Transverse colon (tissue), 4 donors: Measurements from ENCODE around the gene RUNX1. TPM values are rescaled to one million over a fixed set of nuclear protein-coding genes. Genes with fewer than 3 reads are reported as not detected.
A peak's percentile ranks its signal among the peaks of the same experiment; 100 is the strongest.
"Not testable (repeated sequence)": the region's sequence is repeated elsewhere in the genome, so short reads cannot be mapped to it uniquely, and the experiment has no call there.

ENCODE experiments used
- DNase-seq: peaks from one replicate; pipeline ENCODE4 v3.0.0-alpha.2; 2019
- H3K27ac ChIP-seq, 4 donors: fragments of 200-600 bp; sonication (generic); 2 replicates each; pipeline ENCODE4 v1.5.1; 2016 to 2018; ENCODE audit warnings: inconsistent platforms in 4 of 4
- H3K27me3 ChIP-seq: fragments of 200-600 bp; sonication (generic); 2 replicates; pipeline ENCODE4 v1.5.1; 2017; ENCODE audit warnings: inconsistent platforms
- H3K36me3 ChIP-seq, 4 donors: fragments of 200-600 bp; sonication (generic); 2 replicates each; pipeline ENCODE4 v1.5.1; 2017 to 2019; ENCODE audit warnings: inconsistent platforms in 4 of 4
- H3K4me1 ChIP-seq, 4 donors: fragments of 200-600 bp; sonication (generic); 2 replicates each; pipeline ENCODE4 v1.5.1; 2017 to 2020; ENCODE audit warnings: inconsistent platforms in 4 of 4
- H3K4me3 ChIP-seq, 4 donors: fragments of 200-600 bp; sonication (generic); 1 replicate in 1 of 4; 2 replicates in 3 of 4; pipeline versions ENCODE4 v1.5.1 to v1.6.1; 2017 to 2019; ENCODE audit warnings: inconsistent platforms in 4 of 4
- H3K9me3 ChIP-seq, 2 donors: fragments of 200-600 bp; sonication (generic); 2 replicates each; pipeline ENCODE4 v1.5.1; 2017 to 2019; ENCODE audit warnings: inconsistent platforms in 2 of 2
- CTCF ChIP-seq, 5 experiments: fragments of 200-600 bp in 3 of 5; fragments of 450-650 bp in 2 of 5; sonication (generic) in 3 of 5; IDR thresholded peaks; 1 replicate in 2 of 5; 2 replicates in 3 of 5; pipeline ENCODE4 v1.5.1; 2016 to 2017; ENCODE audit warnings: antibody characterized with exemption in 5 of 5, inconsistent platforms in 3 of 5, mild to moderate bottlenecking in 2 of 5, moderate library complexity in 1 of 5
- EP300 ChIP-seq: sonication (generic); formaldehyde crosslinking; IDR thresholded peaks from one replicate; pipeline ENCODE4 v1.6.1; 2017; ENCODE audit warnings: antibody characterized with exemption, low read depth
- POLR2A ChIP-seq: fragments of 450-650 bp; IDR thresholded peaks from one replicate; pipeline ENCODE4 v1.6.1; 2016; ENCODE audit warnings: antibody characterized with exemption, mild to moderate bottlenecking, moderate library complexity
- POLR2AphosphoS5 ChIP-seq, 3 donors: sonication (generic); formaldehyde crosslinking; IDR thresholded peaks; one replicate each; pipeline ENCODE4 v1.6.1; 2016; ENCODE audit warnings: antibody characterized with exemption in 3 of 3
- WGBS, 2 donors: methylation state at CpG; one replicate each; pipeline ENCODE4 v1.1.5; 2018; ENCODE audit warnings: low coverage in 1 of 2; 5-methylcytosine and 5-hydroxymethylcytosine counted together
- in situ Hi-C, 4 donors: fragments of 200-750 bp; cut with MboI; loops; one replicate each; pipeline versions ENCODE4 v1.15.0 to v1.15.1; 2017; ENCODE audit warnings: low sequenced_read_pairs in 3 of 4, low pct_ligation_motif_present in 1 of 4, low pct_unique_long_range_greater_than_20kb in 1 of 4
- intact Hi-C: fragments of 100-400 bp; cut with DNase I; formaldehyde crosslinking; loops from one replicate; pipeline ENCODE4 v1.15.1; 2023; ENCODE audit warnings: low total_unique reads
- total RNA-seq, 4 donors: library from RNA; depleted of rRNA; stranded (reverse); fragments of >200 nt; gene quantifications; one replicate each; pipeline ENCODE4 v1.1.0, GENCODE V29; 2016

RUNX1 gene
- total RNA-seq, 4 donors from 2014 or later: 8.3 to 60.1 (median 34.7) TPM

GRCh38 chr21:34996304-34997101 lies 52.6 kb downstream of the RUNX1 start:
- peaks cover 0 to 13% (median 4%) of the 10 kb centered on the region in 4 donors for H3K4me1 ChIP-seq
- no peaks in the 10 kb centered on the region for H3K27me3 ChIP-seq
- H3K9me3 ChIP-seq: no peaks in the 10 kb centered on the region
- DNase-seq: no peak
- H3K4me3 ChIP-seq: no peak overlapping the region
- intact Hi-C loops (no loop called here), in situ Hi-C loops (no loop called here)
- TF ChIP-seq POLR2A (no peak), POLR2AphosphoS5 (IDR thresholded peaks at IDR 0.05) (no peak), CTCF (IDR thresholded peaks at IDR 0.05) (no peak), EP300 (no peak)
- H3K36me3 ChIP-seq: no peaks in the 10 kb centered on the region
- 62 to 69% methylated on average over 5 to 8 of the region's 8 CpGs for WGBS, 2 donors
- H3K27ac ChIP-seq: peak overlapping the region in 2 of 4 donors; percentile 19 to 20

GRCh38 chr21:34995979-34996303 lies 53.2 kb downstream of the RUNX1 start:
- Histone ChIP-seq H3K27me3 (no peaks in the 10 kb centered on the region), H3K27ac (peak overlapping the region in 1 of 4 donors; percentile 19), H3K36me3 (no peaks in the 10 kb centered on the region), H3K9me3 (no peaks in the 10 kb centered on the region), H3K4me3 (no peak overlapping the region), H3K4me1 (peaks cover 0 to 13% (median 4%) of the 10 kb centered on the region in 4 donors)
- no peak for DNase-seq
- 91 to 100% methylated on average over 1 of the region's 1 CpG for WGBS, 2 donors
- TF ChIP-seq CTCF (IDR thresholded peaks at IDR 0.05) (no peak), POLR2AphosphoS5 (IDR thresholded peaks at IDR 0.05) (no peak), EP300 (no peak), POLR2A (no peak)
- in situ Hi-C loops: no loop called here
- intact Hi-C loops: no loop called here

- in situ Hi-C loops (no loop called here), intact Hi-C loops (no loop called here)
- TF ChIP-seq EP300 (no peak), POLR2A (no peak)
- Histone ChIP-seq H3K27ac (no peak overlapping the region), H3K9me3 (no peaks in the 10 kb centered on the region), H3K36me3 (no peaks in the 10 kb centered on the region), H3K27me3 (no peaks in the 10 kb centered on the region), H3K4me1 (peaks cover 0 to 13% (median 4%) of the 10 kb centered on the region in 4 donors), H3K4me3 (no peak overlapping the region)
- 67 to 89% methylated on average over 8 to 12 of the region's 12 CpGs for WGBS, 2 donors
- DNase-seq: no peak
Measured at GRCh38 chr21:34994766-34995631, 54.1 kb downstream of the RUNX1 start.

GRCh38 chr21:34993521-34993921 lies 55.6 kb downstream of the RUNX1 start:
- intact Hi-C loops, H3K36me3 ChIP-seq, DNase-seq, H3K27ac ChIP-seq, H3K4me1 ChIP-seq, H3K9me3 ChIP-seq, in situ Hi-C loops, H3K27me3 ChIP-seq, H3K4me3 ChIP-seq: not testable (repeated sequence)
- 0 to 76% methylated on average over 1 to 3 of the region's 3 CpGs for WGBS, 2 donors

GRCh38 chr21:34992736-34993398 lies 56.2 kb downstream of the RUNX1 start:
- Histone ChIP-seq H3K36me3 (no peaks in the 10 kb centered on the region), H3K4me1 (peaks cover 0 to 9% (median 4%) of the 10 kb centered on the region in 4 donors), H3K4me3 (no peak overlapping the region), H3K27ac (no peak overlapping the region), H3K9me3 (no peaks in the 10 kb centered on the region), H3K27me3 (no peaks in the 10 kb centered on the region)
- in situ Hi-C loops (no loop called here), intact Hi-C loops (no loop called here)
- no peak for DNase-seq
- no peak for TF ChIP-seq EP300
- TF ChIP-seq CTCF (IDR thresholded peaks at IDR 0.05): no peak
- no peak for TF ChIP-seq POLR2A
- TF ChIP-seq POLR2AphosphoS5 (IDR thresholded peaks at IDR 0.05): no peak
- 83 to 89% methylated on average over 4 to 13 of the region's 13 CpGs for WGBS, 2 donors
